ENCODE data around the gene USP36.

DNA sequence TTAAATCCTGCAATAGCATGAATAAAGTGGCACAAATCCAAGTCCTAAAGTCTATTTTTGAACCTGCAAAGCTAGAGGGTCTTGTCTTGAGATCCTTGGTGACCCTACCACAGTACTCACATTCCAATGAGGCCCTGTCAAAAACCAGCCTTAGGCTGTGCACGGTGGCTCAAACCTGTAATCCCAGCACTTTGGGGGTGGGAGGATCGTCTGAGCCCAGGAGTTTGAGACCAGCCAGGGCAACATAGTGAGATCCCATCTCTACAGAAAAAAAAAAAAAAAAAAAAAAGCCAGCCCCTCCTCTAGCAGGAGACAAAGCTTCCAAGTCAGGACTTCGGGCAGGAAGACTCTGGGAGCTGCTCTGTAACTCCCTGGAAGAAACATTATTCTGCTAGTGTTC lies 74.8 kb downstream of the USP36 start:
- TF ChIP-seq REST (IDR thresholded peaks at IDR 0.05; ENCODE audit: low read depth) (no peak), FOXM1 (IDR thresholded peaks at IDR 0.05; ENCODE audit: borderline replicate concordance, low read depth) (no peak), MAX (IDR thresholded peaks at IDR 0.05) (no peak), EP300 (IDR thresholded peaks at IDR 0.05; ENCODE audit: borderline replicate concordance) (no peak), YY1 (IDR thresholded peaks at IDR 0.05; ENCODE audit: low read depth) (no peak), CREB1 (IDR thresholded peaks at IDR 0.05; ENCODE audit: low read depth) (no peak), NFIC (IDR thresholded peaks at IDR 0.05) (no peak), CEBPB (IDR thresholded peaks at IDR 0.05) (no peak), ZBTB7A (IDR thresholded peaks at IDR 0.05; ENCODE audit: low read depth) (no peak), EGR1 (IDR thresholded peaks at IDR 0.05) (no peak), TAF1 (IDR thresholded peaks at IDR 0.05; ENCODE audit: low read depth) (no peak), TCF12 (IDR thresholded peaks at IDR 0.05; ENCODE audit: low read depth) (no peak)

Measured in Ishikawa (cell line).